ENCODE data around the gene FNDC7. TPM values are rescaled to one million over a fixed set of nuclear protein-coding genes. Genes with fewer than 3 reads are reported as not detected.
"Not testable (repeated sequence)": the region's sequence is repeated elsewhere in the genome, so short reads cannot be mapped to it uniquely, and the experiment has no call there.

FNDC7 gene
- total RNA-seq, 1 donor from 2014 or later: not detected

GRCh38 chr1:108701176-108701849 lies 11.4 kb upstream of the FNDC7 start:
- H3K36me3 Mint-ChIP-seq (ENCODE audit: low read depth): peaks cover 29% of the 10 kb centered on the region
- no peak overlapping the region for H3K4me3 Mint-ChIP-seq (ENCODE audit: unreplicated experiment)
- H3K4me1 Mint-ChIP-seq (ENCODE audit: low read depth): peaks cover 40% of the 10 kb centered on the region
- H3K9me3 Mint-ChIP-seq (ENCODE audit: low read depth): no peaks in the 10 kb centered on the region
- TF ChIP-seq CTCF (IDR thresholded peaks at IDR 0.05): no peak
- H3K27ac Mint-ChIP-seq (ENCODE audit: unreplicated experiment): no peak overlapping the region
- no peaks in the 10 kb centered on the region for H3K27me3 Mint-ChIP-seq (ENCODE audit: low read depth)
- no peak for DNase-seq (ENCODE audit: low spot score)

- H3K27ac Mint-ChIP-seq (ENCODE audit: unreplicated experiment); H3K9me3 Mint-ChIP-seq (ENCODE audit: low read depth); DNase-seq (ENCODE audit: low spot score); H3K27me3 Mint-ChIP-seq (ENCODE audit: low read depth); H3K4me3 Mint-ChIP-seq (ENCODE audit: unreplicated experiment): not testable (repeated sequence)
- Mint-ChIP-seq H3K4me1 (ENCODE audit: low read depth) (peaks cover 41% of the 10 kb centered on the region), H3K36me3 (ENCODE audit: low read depth) (peaks cover 25% of the 10 kb centered on the region)
Observed at GRCh38 chr1:108702109-108702508, 10.6 kb upstream of the FNDC7 start.

- H3K27ac Mint-ChIP-seq (ENCODE audit: unreplicated experiment): peak overlapping the region; percentile 46
- H3K4me1 Mint-ChIP-seq (ENCODE audit: low read depth): peaks cover 46% of the 10 kb centered on the region
Observed at GRCh38 chr1:108703939-108704338, 8.8 kb upstream of the FNDC7 start.

GRCh38 chr1:108704496-108704895 lies 8.2 kb upstream of the FNDC7 start:
- H3K27me3 Mint-ChIP-seq (ENCODE audit: low read depth): no peaks in the 10 kb centered on the region
- H3K36me3 Mint-ChIP-seq (ENCODE audit: low read depth): peaks cover 8% of the 10 kb centered on the region
- H3K27ac Mint-ChIP-seq (ENCODE audit: unreplicated experiment): peak overlapping the region; percentile 46
- peaks cover 44% of the 10 kb centered on the region for H3K4me1 Mint-ChIP-seq (ENCODE audit: low read depth)
- no peaks in the 10 kb centered on the region for H3K9me3 Mint-ChIP-seq (ENCODE audit: low read depth)
- no peak for TF ChIP-seq CTCF (IDR thresholded peaks at IDR 0.05)
- DNase-seq (ENCODE audit: low spot score): no peak
- no peak overlapping the region for H3K4me3 Mint-ChIP-seq (ENCODE audit: unreplicated experiment)

More at GRCh38 chr1:108703939-108704338, 8.8 kb upstream of the FNDC7 start:
- Mint-ChIP-seq H3K36me3 (ENCODE audit: low read depth) (peaks cover 14% of the 10 kb centered on the region), H3K27me3 (ENCODE audit: low read depth) (no peaks in the 10 kb centered on the region), H3K9me3 (ENCODE audit: low read depth) (no peaks in the 10 kb centered on the region), H3K4me3 (ENCODE audit: unreplicated experiment) (no peak overlapping the region)
- DNase-seq (ENCODE audit: low spot score): no peak
- TF ChIP-seq CTCF (IDR thresholded peaks at IDR 0.05): no peak

GRCh38 chr1:108706643-108707042 lies 6.1 kb upstream of the FNDC7 start:
- Mint-ChIP-seq H3K4me1 (ENCODE audit: low read depth) (peaks cover 39% of the 10 kb centered on the region), H3K36me3 (ENCODE audit: low read depth) (no peaks in the 10 kb centered on the region), H3K27ac (ENCODE audit: unreplicated experiment) (no peak overlapping the region), H3K27me3 (ENCODE audit: low read depth) (no peaks in the 10 kb centered on the region), H3K9me3 (ENCODE audit: low read depth) (no peaks in the 10 kb centered on the region), H3K4me3 (ENCODE audit: unreplicated experiment) (no peak overlapping the region)
- no peak for DNase-seq (ENCODE audit: low spot score)
- no peak for TF ChIP-seq CTCF (IDR thresholded peaks at IDR 0.05)
